Endothelial cell (in vitro differentiated cells): Measurements from ENCODE around the gene SLC12A9. TPM values are rescaled to one million over a fixed set of nuclear protein-coding genes. Genes with fewer than 3 reads are reported as not detected.

Experiments used
- DNase-seq: peaks from one replicate; pipeline ENCODE4 v3.0.0; 2021; ENCODE audit warnings: low spot score
- H3K27ac Mint-ChIP-seq: one replicate; pipeline ENCODE4 v1.8.0; 2021; ENCODE audit warnings: mixed read lengths, inconsistent platforms; ENCODE audit not compliant: unreplicated experiment
- H3K27me3 Mint-ChIP-seq: one replicate; pipeline ENCODE4 v1.8.0; 2021; ENCODE audit warnings: mild to moderate bottlenecking, moderate library complexity, mixed read lengths, inconsistent platforms; ENCODE audit not compliant: unreplicated experiment
- H3K36me3 Mint-ChIP-seq: one replicate; pipeline ENCODE4 v1.8.0; 2021; ENCODE audit warnings: mild to moderate bottlenecking, low read depth, mixed read lengths, inconsistent platforms; ENCODE audit not compliant: unreplicated experiment
- H3K4me1 Mint-ChIP-seq: one replicate; pipeline ENCODE4 v1.8.0; 2021; ENCODE audit warnings: mild to moderate bottlenecking, mixed read lengths, inconsistent platforms; ENCODE audit not compliant: unreplicated experiment
- H3K4me3 Mint-ChIP-seq: one replicate; pipeline ENCODE4 v1.8.0; 2021; ENCODE audit warnings: mild to moderate bottlenecking, mixed read lengths, inconsistent platforms; ENCODE audit not compliant: unreplicated experiment
- H3K9me3 Mint-ChIP-seq: one replicate; pipeline ENCODE4 v1.8.0; 2021; ENCODE audit warnings: mixed read lengths, inconsistent platforms; ENCODE audit not compliant: unreplicated experiment
- total RNA-seq: library from RNA; stranded (reverse); fragmentation: NEBNext Ultra II Directional; extraction: Animal tissue kit (Norgen Biotek cat#: 25700); gene quantifications from one replicate; pipeline ENCODE4 v1.2.1, GENCODE V29; 2021; ENCODE audit not compliant: unreplicated experiment
- TF ChIP-seq, protein P1 (sequence below): fragments of 200-600 bp; sonication (generic); IDR thresholded peaks from one replicate; pipeline ENCODE4 v1.5.0; 2021; ENCODE audit warnings: antibody characterized with exemption; ENCODE audit not compliant: unreplicated experiment

SLC12A9 gene
- total RNA-seq, 1 donor from 2014 or later, result 60.5 TPM

DNA sequence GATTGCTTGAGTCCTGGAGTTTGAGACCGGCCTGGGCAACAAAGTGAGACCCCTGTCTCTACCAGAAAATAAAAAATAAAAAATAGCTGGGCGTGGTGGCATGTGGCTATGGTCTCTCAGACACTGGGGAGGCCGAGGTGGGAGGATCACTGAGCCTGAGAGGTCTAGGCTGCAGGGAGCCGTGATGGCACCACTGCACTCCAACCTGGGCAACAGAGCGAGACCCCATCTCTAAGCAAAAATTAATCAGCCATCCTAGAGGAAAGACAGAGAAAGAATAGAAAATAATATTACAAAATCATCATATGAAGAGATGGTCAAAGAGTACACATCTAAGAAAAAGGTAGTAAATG is 20.3 kb upstream of the SLC12A9 start:
- TF ChIP-seq, protein P1, sequence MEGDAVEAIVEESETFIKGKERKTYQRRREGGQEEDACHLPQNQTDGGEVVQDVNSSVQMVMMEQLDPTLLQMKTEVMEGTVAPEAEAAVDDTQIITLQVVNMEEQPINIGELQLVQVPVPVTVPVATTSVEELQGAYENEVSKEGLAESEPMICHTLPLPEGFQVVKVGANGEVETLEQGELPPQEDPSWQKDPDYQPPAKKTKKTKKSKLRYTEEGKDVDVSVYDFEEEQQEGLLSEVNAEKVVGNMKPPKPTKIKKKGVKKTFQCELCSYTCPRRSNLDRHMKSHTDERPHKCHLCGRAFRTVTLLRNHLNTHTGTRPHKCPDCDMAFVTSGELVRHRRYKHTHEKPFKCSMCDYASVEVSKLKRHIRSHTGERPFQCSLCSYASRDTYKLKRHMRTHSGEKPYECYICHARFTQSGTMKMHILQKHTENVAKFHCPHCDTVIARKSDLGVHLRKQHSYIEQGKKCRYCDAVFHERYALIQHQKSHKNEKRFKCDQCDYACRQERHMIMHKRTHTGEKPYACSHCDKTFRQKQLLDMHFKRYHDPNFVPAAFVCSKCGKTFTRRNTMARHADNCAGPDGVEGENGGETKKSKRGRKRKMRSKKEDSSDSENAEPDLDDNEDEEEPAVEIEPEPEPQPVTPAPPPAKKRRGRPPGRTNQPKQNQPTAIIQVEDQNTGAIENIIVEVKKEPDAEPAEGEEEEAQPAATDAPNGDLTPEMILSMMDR, result no peak
- H3K36me3 Mint-ChIP-seq, result peaks cover 9% of the 10 kb centered on the region
- no peak overlapping the region for H3K4me3 Mint-ChIP-seq
- no peak for DNase-seq
- H3K9me3 Mint-ChIP-seq, result no peaks in the 10 kb centered on the region
- peaks cover 16% of the 10 kb centered on the region for H3K27me3 Mint-ChIP-seq
- H3K27ac Mint-ChIP-seq, result no peak overlapping the region
- peaks cover 31% of the 10 kb centered on the region for H3K4me1 Mint-ChIP-seq

DNA sequence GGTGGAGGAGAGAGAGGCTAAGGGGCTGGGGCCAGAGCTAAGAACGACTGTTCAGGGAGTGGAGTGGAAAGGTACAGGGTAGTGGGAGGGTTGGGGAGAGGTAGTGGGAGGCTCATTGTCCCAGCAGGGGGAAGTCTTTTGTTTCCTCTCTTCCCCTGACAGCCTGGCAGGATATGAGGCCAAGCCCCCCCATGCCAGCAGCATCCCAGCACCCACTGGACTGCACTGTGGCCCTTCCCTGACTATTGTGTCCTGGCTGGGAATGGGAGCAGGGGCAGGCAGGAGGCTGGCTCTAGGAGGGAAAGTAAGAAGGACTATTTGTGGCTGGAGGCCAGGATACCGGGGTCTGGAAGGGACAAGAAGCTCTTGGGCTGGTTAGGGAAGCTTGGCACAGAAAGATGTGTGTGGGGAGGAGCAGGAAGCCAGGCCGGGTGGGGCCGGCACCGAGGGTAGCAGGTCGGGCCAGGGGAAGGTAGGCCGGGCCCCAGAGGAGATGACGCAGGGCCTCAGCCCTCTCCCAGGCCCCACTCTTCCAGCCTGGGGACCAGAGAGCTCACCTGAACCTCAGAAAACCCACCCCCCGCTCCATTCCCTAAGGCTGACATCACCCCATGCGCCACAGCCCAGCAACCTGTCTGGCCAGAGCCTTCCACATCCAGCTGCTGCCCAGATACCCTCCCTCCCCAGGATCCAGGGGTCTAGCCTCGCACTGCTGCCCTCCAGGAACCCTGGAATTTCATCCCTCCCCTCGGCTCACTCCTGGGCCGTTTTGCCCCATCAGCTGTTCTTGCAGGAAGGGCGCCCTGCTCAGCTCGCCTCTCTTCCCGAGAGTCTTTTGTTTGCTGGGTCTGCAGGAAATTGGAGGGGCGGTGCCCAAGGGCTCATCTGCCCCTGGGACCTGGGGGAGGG is 16.4 kb upstream of the SLC12A9 start:
- Mint-ChIP-seq H3K27ac (peak overlapping the region; percentile 99), H3K4me1 (peaks cover 31% of the 10 kb centered on the region), H3K4me3 (peak overlapping the region; percentile 82), H3K27me3 (peaks cover 11% of the 10 kb centered on the region), H3K36me3 (peaks cover 6% of the 10 kb centered on the region), H3K9me3 (no peaks in the 10 kb centered on the region)
- TF ChIP-seq, protein P1, result no peak
- peak; percentile 72 for DNase-seq

DNA sequence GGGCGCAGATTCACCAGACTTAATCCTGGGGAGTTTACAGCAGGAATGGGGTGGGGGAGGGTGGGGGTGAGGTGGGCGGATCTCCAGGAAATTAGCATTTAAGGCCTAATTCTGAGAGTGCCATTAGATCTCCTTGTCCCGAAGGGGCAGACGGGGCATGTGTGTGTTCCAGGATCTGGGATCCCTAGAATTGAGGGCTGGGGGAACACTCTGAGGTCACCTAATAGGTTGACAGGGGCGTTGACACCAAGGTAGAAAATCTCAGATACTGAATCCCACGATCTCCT is 15.8 kb upstream of the SLC12A9 start:
- no peaks in the 10 kb centered on the region for H3K9me3 Mint-ChIP-seq
- peaks cover 6% of the 10 kb centered on the region for H3K36me3 Mint-ChIP-seq
- TF ChIP-seq, protein P1, result no peak
- peak overlapping the region; percentile 99 for H3K27ac Mint-ChIP-seq
- H3K27me3 Mint-ChIP-seq, result peaks cover 11% of the 10 kb centered on the region
- peak; percentile 19 for DNase-seq
- peaks cover 28% of the 10 kb centered on the region for H3K4me1 Mint-ChIP-seq
- peak overlapping the region; percentile 85 for H3K4me3 Mint-ChIP-seq

DNA sequence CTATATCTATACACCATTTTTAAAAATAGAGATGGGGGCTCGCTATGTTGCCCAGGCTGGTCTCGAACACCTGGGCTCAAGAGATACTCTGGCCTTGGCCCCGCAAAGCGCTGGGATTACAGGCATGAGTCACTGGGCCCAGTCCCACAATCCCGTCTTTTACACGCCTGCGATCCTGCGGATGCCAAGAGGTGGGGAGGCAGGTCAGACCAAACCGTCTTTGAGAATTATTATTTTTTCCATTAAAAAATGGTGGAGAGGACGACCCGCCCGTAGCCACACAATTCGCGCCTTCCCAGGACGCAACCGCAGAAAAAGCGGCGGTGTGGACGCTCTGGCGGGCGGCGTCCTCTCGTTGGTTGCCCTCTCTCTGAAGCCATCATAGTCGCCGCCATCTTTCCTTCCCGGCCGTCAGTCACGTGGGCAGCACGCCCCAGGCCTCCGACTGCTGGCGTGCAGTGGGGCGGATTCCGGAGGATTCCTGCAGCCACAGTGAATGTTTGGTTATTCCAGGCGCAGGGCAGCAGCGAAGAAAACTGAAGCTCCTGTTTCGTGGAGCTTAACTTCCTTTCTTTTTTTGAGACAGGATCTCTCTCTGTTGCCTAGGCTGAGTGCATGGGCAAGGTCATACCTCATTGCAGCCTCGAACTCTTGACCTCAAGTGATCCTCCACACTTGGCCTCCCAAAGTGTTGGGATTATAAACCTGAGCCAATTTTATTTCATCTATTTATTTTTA is 15.2 kb upstream of the SLC12A9 start:
- Mint-ChIP-seq H3K27me3 (peaks cover 11% of the 10 kb centered on the region), H3K4me1 (peaks cover 28% of the 10 kb centered on the region), H3K36me3 (peaks cover 6% of the 10 kb centered on the region), H3K27ac (peak overlapping the region; percentile 99), H3K9me3 (no peaks in the 10 kb centered on the region), H3K4me3 (peak overlapping the region; percentile 85)
- TF ChIP-seq, protein P1, result no peak
- DNase-seq, result peak; percentile 87

DNA sequence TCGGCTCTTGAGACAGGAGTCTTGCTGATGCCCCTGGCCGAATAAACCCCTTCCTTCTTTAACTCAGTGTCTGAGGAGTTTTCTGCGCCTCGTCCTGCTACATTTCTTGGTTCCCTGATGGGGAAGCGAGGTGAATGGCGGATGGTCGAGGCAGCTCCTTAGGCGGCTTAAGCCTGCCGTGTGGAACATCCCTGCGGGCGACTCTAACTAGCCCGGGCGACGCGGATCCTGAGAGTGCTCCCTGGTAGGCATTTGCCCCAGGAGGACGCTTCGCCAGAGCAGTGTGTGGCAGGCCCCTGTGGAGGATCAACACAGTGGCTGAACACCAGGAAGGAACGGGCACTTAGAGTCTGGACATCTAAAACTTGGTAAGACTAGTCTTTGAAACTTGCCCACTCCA is 13.2 kb upstream of the SLC12A9 start:
- H3K4me3 Mint-ChIP-seq, result no peak overlapping the region
- peaks cover 9% of the 10 kb centered on the region for H3K27me3 Mint-ChIP-seq
- no peak for DNase-seq
- peaks cover 1% of the 10 kb centered on the region for H3K36me3 Mint-ChIP-seq
- H3K4me1 Mint-ChIP-seq, result peaks cover 23% of the 10 kb centered on the region
- no peak overlapping the region for H3K27ac Mint-ChIP-seq
- H3K9me3 Mint-ChIP-seq, result no peaks in the 10 kb centered on the region
- TF ChIP-seq, protein P1, result no peak
